Esophagus muscularis mucosa (tissue), 4 donors: ENCODE results near the gene CD80. TPM values are rescaled to one million over a fixed set of nuclear protein-coding genes. Genes with fewer than 3 reads are reported as not detected.

Experiments
- DNase-seq: peaks from one replicate; pipeline ENCODE4 v3.0.0-alpha.2; 2017; ENCODE audit errors: extremely low spot score
- H3K27ac ChIP-seq, 4 donors: fragments of 200-600 bp; sonication (generic); replicated peaks in 1 of 4; 1 replicate in 3 of 4; 2 replicates in 1 of 4; pipeline ENCODE4 v1.5.1; 2016 to 2019; ENCODE audit warnings: mild to moderate bottlenecking in 1 of 4
- H3K27me3 ChIP-seq, 4 donors: fragments of 200-600 bp; sonication (generic); one replicate each; pipeline versions ENCODE4 v1.5.1 to v1.6.0; 2016 to 2019
- H3K36me3 ChIP-seq, 4 donors: fragments of 200-600 bp; sonication (generic); one replicate each; pipeline ENCODE4 v1.5.1; 2016 to 2019
- H3K4me1 ChIP-seq, 4 donors: fragments of 200-600 bp; sonication (generic); one replicate each; pipeline ENCODE4 v1.5.1; 2016 to 2019
- H3K4me3 ChIP-seq, 4 donors: fragments of 200-600 bp; sonication (generic); 1 replicate in 2 of 4; 2 replicates in 2 of 4; pipeline ENCODE4 v1.5.1; 2016 to 2019; ENCODE audit warnings: mild to moderate bottlenecking in 4 of 4, moderate library complexity in 1 of 4
- H3K9me3 ChIP-seq, 4 donors: fragments of 200-600 bp; sonication (generic); 1 replicate in 3 of 4; 2 replicates in 1 of 4; pipeline ENCODE4 v1.5.1; 2016 to 2019
- CTCF ChIP-seq, 3 experiments: fragments of 200-600 bp in 2 of 3; fragments of 450-650 bp in 1 of 3; sonication (generic) in 2 of 3; IDR thresholded peaks; one replicate each; pipeline ENCODE4 v1.5.1; 2017 to 2019; ENCODE audit warnings: antibody characterized with exemption in 3 of 3, mild to moderate bottlenecking in 2 of 3, moderate library complexity in 1 of 3
- EP300 ChIP-seq: sonication (generic); formaldehyde crosslinking; IDR thresholded peaks from one replicate; pipeline ENCODE4 v1.6.1; 2017; ENCODE audit warnings: antibody characterized with exemption
- POLR2A ChIP-seq: fragments of 450-650 bp; IDR thresholded peaks from one replicate; pipeline ENCODE4 v1.6.1; 2017; ENCODE audit warnings: antibody characterized with exemption, moderate library complexity, mild to moderate bottlenecking, low read depth
- POLR2AphosphoS5 ChIP-seq, 2 donors: sonication (generic); formaldehyde crosslinking; IDR thresholded peaks; one replicate each; pipeline ENCODE4 v1.6.1; 2017; ENCODE audit warnings: antibody characterized with exemption in 2 of 2
- WGBS: methylation state at CpG from one replicate; pipeline ENCODE4 v1.1.5; 2018; 5-methylcytosine and 5-hydroxymethylcytosine counted together
- intact Hi-C: fragments of 100-400 bp; cut with DNase I; formaldehyde crosslinking; loops from one replicate; pipeline ENCODE4 v1.15.1; 2023
- total RNA-seq, 4 donors: library from RNA; depleted of rRNA; stranded (reverse); fragments of >200 nt; gene quantifications; one replicate each; pipeline versions ENCODE4 v1.1.0 to v1.2.1, GENCODE V29; 2016

CD80 gene
- total RNA-seq, 4 donors from 2014 or later: 0.26 to 1.3 TPM; not detected in 2

- Histone ChIP-seq H3K4me1 (no peaks in the 10 kb centered on the region), H3K27ac (no peak overlapping the region), H3K27me3 (no peaks in the 10 kb centered on the region), H3K4me3 (no peak overlapping the region), H3K9me3 (no peaks in the 10 kb centered on the region), H3K36me3 (peaks cover 7 to 94% (median 64%) of the 10 kb centered on the region in 4 donors)
- DNase-seq: no peak
- no peak for TF ChIP-seq POLR2A
- TF ChIP-seq POLR2AphosphoS5 (IDR thresholded peaks at IDR 0.05): no peak
- no peak for TF ChIP-seq CTCF (IDR thresholded peaks at IDR 0.05)
- no peak for TF ChIP-seq EP300
- intact Hi-C loops: no loop called here
Measured at GRCh38 chr3:119510690-119511089, 48.7 kb downstream of the CD80 start.

DNA sequence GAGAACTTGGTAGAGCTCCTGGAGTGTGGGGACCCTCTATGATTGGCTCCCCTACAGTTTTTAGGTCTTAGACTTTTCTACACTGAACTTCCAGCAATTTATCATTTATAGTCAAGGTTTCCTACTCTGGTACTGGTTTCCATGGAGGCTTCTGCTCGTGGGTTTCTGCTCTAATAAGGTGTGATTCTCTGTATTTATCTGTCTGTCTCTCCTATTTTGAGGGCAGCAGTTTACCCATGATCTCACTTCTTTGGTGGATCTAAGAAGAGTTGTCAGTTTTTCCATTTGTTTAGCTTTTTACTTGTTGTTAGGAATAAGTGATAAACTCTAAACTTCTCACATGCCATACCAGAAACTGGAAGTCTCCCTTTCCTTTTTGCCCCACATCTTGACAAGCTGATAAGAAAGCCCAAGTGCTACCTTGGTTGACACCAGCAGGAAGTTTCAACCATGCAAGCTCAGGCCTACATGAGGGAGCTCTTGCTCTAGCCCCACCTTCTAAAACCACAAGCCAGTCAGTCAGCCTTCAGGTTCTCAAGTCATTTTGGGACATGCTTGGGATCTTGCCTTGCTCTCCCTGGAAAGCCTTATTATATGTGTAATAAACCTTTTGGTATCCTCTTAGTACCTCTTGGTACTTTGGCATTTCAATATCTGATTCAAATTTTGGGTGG is 51.1 kb downstream of the CD80 start:
- Histone ChIP-seq H3K4me1 (no peaks in the 10 kb centered on the region), H3K36me3 (peaks cover 4 to 94% (median 61%) of the 10 kb centered on the region in 4 donors), H3K27me3 (no peaks in the 10 kb centered on the region), H3K9me3 (no peaks in the 10 kb centered on the region), H3K27ac (no peak overlapping the region), H3K4me3 (no peak overlapping the region)
- TF ChIP-seq CTCF (IDR thresholded peaks at IDR 0.05) (no peak), POLR2AphosphoS5 (IDR thresholded peaks at IDR 0.05) (no peak), EP300 (no peak), POLR2A (no peak)
- no peak for DNase-seq
- WGBS: 63% methylated on average over 1 of the region's 1 CpG
- intact Hi-C loops: no loop called here

DNA sequence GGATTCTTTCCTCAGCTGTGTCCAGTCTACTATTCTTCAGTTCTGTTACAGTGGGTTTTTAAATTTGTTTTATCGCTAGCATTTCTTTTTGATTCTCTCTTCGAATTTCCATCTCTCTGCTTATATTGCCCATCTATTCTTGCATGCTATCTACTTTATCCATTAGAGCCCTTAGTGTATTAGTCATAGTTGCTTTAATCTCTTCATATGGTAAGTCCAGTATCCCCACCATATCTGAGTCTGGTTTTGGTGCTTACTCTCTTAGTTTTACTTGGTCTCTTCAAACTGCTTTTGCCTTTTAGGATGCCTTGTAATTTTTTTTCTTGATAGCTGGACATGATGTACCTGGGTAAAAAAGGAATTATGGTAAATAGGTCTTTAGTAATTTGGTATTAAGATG is 52.0 kb downstream of the CD80 start:
- Histone ChIP-seq H3K27me3 (no peaks in the 10 kb centered on the region), H3K4me3 (no peak overlapping the region), H3K9me3 (no peaks in the 10 kb centered on the region), H3K27ac (no peak overlapping the region), H3K4me1 (peaks cover 0 to 5% (median 2%) of the 10 kb centered on the region in 4 donors), H3K36me3 (peaks cover 0 to 94% (median 59%) of the 10 kb centered on the region in 4 donors)
- DNase-seq: no peak
- intact Hi-C loops: no loop called here
- TF ChIP-seq POLR2A (no peak), POLR2AphosphoS5 (IDR thresholded peaks at IDR 0.05) (no peak), EP300 (no peak), CTCF (IDR thresholded peaks at IDR 0.05) (no peak)
- WGBS: 95% methylated on average over 2 of the region's 2 CpGs

DNA sequence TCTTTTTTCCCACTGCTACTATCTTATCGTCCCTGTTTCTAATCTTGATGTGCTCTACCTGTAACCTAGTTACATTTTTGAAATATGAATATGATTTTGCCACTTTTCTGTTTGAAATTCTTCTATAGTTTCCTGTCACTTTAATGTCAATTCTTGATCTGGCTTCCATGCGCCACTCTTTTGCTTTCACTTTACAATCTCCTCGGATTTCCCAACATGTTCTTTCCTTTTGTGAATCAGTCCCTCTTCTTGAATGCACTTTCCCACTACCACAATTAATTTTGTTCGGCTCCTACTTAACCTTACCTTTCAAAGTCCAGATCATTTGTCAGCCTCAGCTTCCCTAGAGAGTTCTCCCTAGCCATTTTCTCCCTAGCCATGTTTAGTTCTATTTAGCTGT is 52.8 kb downstream of the CD80 start:
- no peak overlapping the region for H3K27ac ChIP-seq
- DNase-seq: no peak
- peaks cover 2 to 11% (median 10%) of the 10 kb centered on the region in 4 donors for H3K4me1 ChIP-seq
- H3K9me3 ChIP-seq: no peaks in the 10 kb centered on the region
- TF ChIP-seq POLR2AphosphoS5 (IDR thresholded peaks at IDR 0.05): no peak
- no peak for TF ChIP-seq CTCF (IDR thresholded peaks at IDR 0.05)
- no peak overlapping the region for H3K4me3 ChIP-seq
- peaks cover 0 to 90% (median 59%) of the 10 kb centered on the region in 4 donors for H3K36me3 ChIP-seq
- no peaks in the 10 kb centered on the region for H3K27me3 ChIP-seq
- intact Hi-C loops: no loop called here
- 81% methylated on average over 4 of the region's 4 CpGs for WGBS

DNA sequence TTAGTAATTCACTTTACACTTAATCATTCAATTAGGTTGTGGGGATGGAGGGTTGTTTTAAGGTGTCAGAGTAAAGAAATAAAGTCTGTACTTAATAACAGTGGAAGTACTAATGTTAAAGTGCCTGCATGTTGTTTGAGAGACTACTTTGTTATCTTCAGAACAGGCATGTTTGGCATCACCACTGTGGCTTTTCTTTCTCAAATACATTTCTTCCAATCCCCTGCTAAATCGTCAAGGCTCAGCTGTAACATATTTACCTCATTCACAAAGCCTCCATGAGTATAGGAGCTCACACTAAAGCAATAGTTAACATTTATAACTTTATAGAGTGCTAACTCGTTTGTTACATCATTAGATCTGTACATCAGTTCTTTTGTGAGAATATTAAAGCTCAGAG is 58.5 kb downstream of the CD80 start:
- 43% methylated on average over 2 of the region's 2 CpGs for WGBS
- intact Hi-C loops: no loop called here
- peaks cover 0 to 38% (median 27%) of the 10 kb centered on the region in 4 donors for H3K36me3 ChIP-seq
- H3K27ac ChIP-seq: no peak overlapping the region
- no peaks in the 10 kb centered on the region for H3K27me3 ChIP-seq
- H3K4me1 ChIP-seq: peaks cover 27 to 46% (median 44%) of the 10 kb centered on the region in 4 donors
- no peaks in the 10 kb centered on the region for H3K9me3 ChIP-seq
- peak overlapping the region in 3 of 4 donors; percentile 6 to 86 (median 67) for H3K4me3 ChIP-seq
- TF ChIP-seq POLR2A (no peak), EP300 (no peak), CTCF (IDR thresholded peaks at IDR 0.05) (no peak), POLR2AphosphoS5 (IDR thresholded peaks at IDR 0.05) (no peak)
- DNase-seq: no peak
